H9 (cell line): ENCODE data around the gene LCE3D. TPM values are rescaled to one million over a fixed set of nuclear protein-coding genes. Genes with fewer than 3 reads are reported as not detected.
"Not testable (repeated sequence)": the region's sequence is repeated elsewhere in the genome, so short reads cannot be mapped to it uniquely, and the experiment has no call there.

Experiments
- DNase-seq: peaks from one replicate; pipeline ENCODE4 v3.0.0-alpha.2; 2017
- H2AFZ ChIP-seq: one replicate; pipeline ENCODE4 v1.6.1; 2013; ENCODE audit warnings: mild to moderate bottlenecking, low read length, control low read depth, moderate library complexity
- H2AK5ac ChIP-seq: 2 replicates; pipeline ENCODE4 v1.6.1; 2013; ENCODE audit warnings: low read length, control low read depth, mixed read lengths; ENCODE audit not compliant: insufficient read length
- H2BK120ac ChIP-seq: one replicate; pipeline ENCODE4 v1.6.1; 2013; ENCODE audit warnings: low read depth, mild to moderate bottlenecking, low read length, control low read depth, inconsistent platforms; ENCODE audit not compliant: poor library complexity, severe bottlenecking
- H2BK12ac ChIP-seq: 2 replicates; pipeline ENCODE4 v1.6.1; 2013; ENCODE audit warnings: low read length, control low read depth, mixed read lengths, low read depth; ENCODE audit not compliant: insufficient read length
- H2BK15ac ChIP-seq: 2 replicates; pipeline ENCODE4 v1.6.1; 2013; ENCODE audit warnings: low read depth, low read length, control low read depth
- H2BK20ac ChIP-seq: one replicate; pipeline ENCODE4 v1.6.1; 2013; ENCODE audit warnings: low read depth, mild to moderate bottlenecking, low read length, control low read depth, inconsistent platforms; ENCODE audit not compliant: poor library complexity, severe bottlenecking
- H2BK5ac ChIP-seq: 2 replicates; pipeline ENCODE4 v1.6.1; 2013; ENCODE audit warnings: low read length, control low read depth, mixed read lengths; ENCODE audit not compliant: insufficient read length
- H3K14ac ChIP-seq: 2 replicates; pipeline ENCODE4 v1.6.1; 2013; ENCODE audit warnings: low read length, control low read depth; ENCODE audit not compliant: insufficient read depth
- H3K18ac ChIP-seq: 2 replicates; pipeline ENCODE4 v1.6.1; 2013; ENCODE audit warnings: low read depth, mild to moderate bottlenecking, mixed read lengths, low read length, control low read depth; ENCODE audit not compliant: insufficient read length
- H3K23ac ChIP-seq: 2 replicates; pipeline ENCODE4 v1.6.1; 2013; ENCODE audit warnings: low read length, control low read depth, mixed read lengths, low read depth; ENCODE audit not compliant: insufficient read length
- H3K23me2 ChIP-seq: 2 replicates; pipeline ENCODE4 v1.6.1; 2013; ENCODE audit warnings: low read depth, mild to moderate bottlenecking, mixed read lengths, low read length, control low read depth; ENCODE audit not compliant: insufficient read length, poor library complexity, severe bottlenecking
- H3K27ac ChIP-seq: 2 replicates; pipeline ENCODE4 v1.5.1; 2013; ENCODE audit warnings: low read length, control low read depth, mixed read lengths, low read depth; ENCODE audit not compliant: insufficient read length
- H3K27me3 ChIP-seq: 2 replicates; pipeline ENCODE4 v1.6.1; 2013; ENCODE audit warnings: low read length, control low read depth, inconsistent platforms; ENCODE audit not compliant: insufficient read depth
- H3K4ac ChIP-seq: 2 replicates; pipeline ENCODE4 v1.6.1; 2013; ENCODE audit warnings: low read depth, mild to moderate bottlenecking, control low read depth, inconsistent platforms, low read length, moderate library complexity
- H3K4me1 ChIP-seq: 2 replicates; pipeline ENCODE4 v1.6.1; 2013; ENCODE audit warnings: low read length, control low read depth, inconsistent platforms; ENCODE audit not compliant: insufficient read depth
- H3K4me2 ChIP-seq: 2 replicates; pipeline ENCODE4 v1.6.1; 2013; ENCODE audit warnings: low read length, control low read depth, mixed read lengths; ENCODE audit not compliant: insufficient read length, insufficient read depth
- H3K56ac ChIP-seq: 2 replicates; pipeline ENCODE4 v1.6.1; 2013; ENCODE audit warnings: low read depth, mild to moderate bottlenecking, mixed read lengths, low read length, control low read depth; ENCODE audit not compliant: insufficient read length
- H3K79me1 ChIP-seq: 2 replicates; pipeline ENCODE4 v1.6.1; 2013; ENCODE audit warnings: low read depth, mild to moderate bottlenecking, moderate library complexity, low read length, control low read depth, inconsistent platforms; ENCODE audit not compliant: insufficient read depth, poor library complexity, severe bottlenecking
- H3K79me2 ChIP-seq: 2 replicates; pipeline ENCODE4 v1.6.1; 2013; ENCODE audit warnings: low read length, control low read depth, inconsistent platforms; ENCODE audit not compliant: insufficient read depth
- H3K9ac ChIP-seq: 2 replicates; pipeline ENCODE4 v1.6.1; 2013; ENCODE audit warnings: low read length, control low read depth, mixed read lengths; ENCODE audit not compliant: insufficient read length; ENCODE audit errors: extremely low read depth
- H3K9me3 ChIP-seq: one replicate; pipeline ENCODE4 v1.6.1; 2013; ENCODE audit warnings: low read depth, low read length, inconsistent platforms; ENCODE audit not compliant: control insufficient read depth
- H3T11ph ChIP-seq: one replicate; pipeline ENCODE4 v1.6.1; 2013; ENCODE audit warnings: mild to moderate bottlenecking, low read length, control low read depth, inconsistent platforms
- H4K20me1 ChIP-seq: one replicate; pipeline ENCODE4 v1.6.1; 2013; ENCODE audit not compliant: control insufficient read depth, insufficient read length, insufficient read depth
- H4K5ac ChIP-seq: 2 replicates; pipeline ENCODE4 v1.6.1; 2013; ENCODE audit warnings: low read depth, mild to moderate bottlenecking, mixed read lengths, low read length, control low read depth; ENCODE audit not compliant: insufficient read length
- H4K8ac ChIP-seq: replicated peaks from 2 replicates; pipeline ENCODE4 v1.6.1; 2013; ENCODE audit warnings: low read length, control low read depth, mixed read lengths, low read depth; ENCODE audit not compliant: insufficient read length
- H4K91ac ChIP-seq: 2 replicates; pipeline ENCODE4 v1.6.1; 2013; ENCODE audit warnings: low read depth, mild to moderate bottlenecking, moderate library complexity, mixed read lengths, low read length, control low read depth; ENCODE audit not compliant: insufficient read length
- H3K27ac Mint-ChIP-seq, 3 experiments: 2 replicates in 2 of 3; 3 replicates in 1 of 3; pipeline ENCODE4 v1.8.0; 2020 to 2021; ENCODE audit warnings: mixed read lengths in 3 of 3, mild to moderate bottlenecking in 1 of 3, moderate library complexity in 1 of 3
- H3K27me3 Mint-ChIP-seq: 2 replicates; pipeline ENCODE4 v1.8.0; 2021; ENCODE audit warnings: low read depth, mild to moderate bottlenecking, moderate library complexity, mixed read lengths
- H3K36me3 Mint-ChIP-seq, 3 experiments: 2 replicates in 2 of 3; 3 replicates in 1 of 3; pipeline ENCODE4 v1.8.0; 2020 to 2021; ENCODE audit warnings: low read depth in 3 of 3, mixed read lengths in 3 of 3; ENCODE audit not compliant: insufficient read depth in 1 of 3
- H3K4me1 Mint-ChIP-seq, 2 experiments: 2 replicates each; pipeline ENCODE4 v1.8.0; 2020; ENCODE audit warnings: mixed read lengths in 2 of 2
- H3K4me3 Mint-ChIP-seq, 2 experiments: 2 replicates in 1 of 2; 3 replicates in 1 of 2; pipeline ENCODE4 v1.8.0; 2020 to 2021; ENCODE audit warnings: mild to moderate bottlenecking in 2 of 2, mixed read lengths in 2 of 2, moderate library complexity in 1 of 2
- H3K9me3 Mint-ChIP-seq, 2 experiments: 2 replicates in 1 of 2; 3 replicates in 1 of 2; pipeline ENCODE4 v1.8.0; 2020; ENCODE audit warnings: mild to moderate bottlenecking in 2 of 2, mixed read lengths in 2 of 2, moderate library complexity in 1 of 2
- CTCF ChIP-seq: fragments of 200-600 bp; sonication (generic); conservative IDR thresholded peaks from 3 replicates; pipeline ENCODE4 v1.8.0; 2021; ENCODE audit warnings: antibody characterized with exemption, mild to moderate bottlenecking
- WGBS: extraction: QIAGEN DNeasy Blood & Tissue Kit; methylation state at CpG from one replicate; pipeline ENCODE4 v1.1.7; 2013; ENCODE audit warnings: missing lambda C conversion rate, low lambda C conversion rate, mixed read lengths; ENCODE audit not compliant: insufficient read length; ENCODE audit errors: extremely low coverage; 5-methylcytosine and 5-hydroxymethylcytosine counted together
- total RNA-seq: library from RNA; stranded (reverse); gene quantifications from 2 replicates; pipeline ENCODE4 v1.2.1, GENCODE V29; 2021

The LCE3D gene
- total RNA-seq, 1 experiment from 2014 or later = not detected

- Histone ChIP-seq H4K20me1 (no peaks in the 10 kb centered on the region), H3K9me3 (peaks cover 53% of the 10 kb centered on the region), H2BK15ac (no peak overlapping the region), H3K79me2 (no peaks in the 10 kb centered on the region), H3K18ac (no peak overlapping the region), H3K4me1 (no peaks in the 10 kb centered on the region), H3K56ac (no peak overlapping the region), H3K23me2 (no peaks in the 10 kb centered on the region), H2BK20ac (no peak overlapping the region), H3K4ac (no peak overlapping the region), H2BK12ac (no peak overlapping the region), H4K5ac (no peak overlapping the region), H2AK5ac (no peak overlapping the region), H3K27me3 (no peaks in the 10 kb centered on the region), H3K79me1 (no peaks in the 10 kb centered on the region), H4K8ac (no peak overlapping the region), H3T11ph (no peak overlapping the region), H3K27ac (no peak overlapping the region), H3K4me2 (no peak overlapping the region), H3K23ac (no peak overlapping the region), H3K14ac (no peak overlapping the region), H2AFZ (no peak overlapping the region), H3K9ac (no peak overlapping the region), H2BK120ac (no peak overlapping the region), H4K91ac (no peak overlapping the region), H2BK5ac (no peak overlapping the region)
- no peak for DNase-seq
- peaks cover 3% of the 10 kb centered on the region for H3K27me3 Mint-ChIP-seq
- no peaks in the 10 kb centered on the region for H3K4me1 Mint-ChIP-seq
- H3K9me3 Mint-ChIP-seq = peaks cover 79 to 90% of the 10 kb centered on the region in 2 experiments
- H3K36me3 Mint-ChIP-seq = peaks cover 0 to 13% (median 4%) of the 10 kb centered on the region in 3 experiments; a peak in 5 of 7 replicates
- no CpG with 5 or more reads among the region's 1 CpG for WGBS
- no peak for TF ChIP-seq CTCF
- no peak overlapping the region for H3K27ac Mint-ChIP-seq
- H3K4me3 Mint-ChIP-seq = no peak overlapping the region
Observed at GRCh38 chr1:152582647-152583046, 2.3 kb upstream of the LCE3D start.

GRCh38 chr1:152579526-152579925 lies 790 bp downstream of the LCE3D start:
- not testable (repeated sequence) for H3K23ac ChIP-seq, H3K4me2 ChIP-seq

More at GRCh38 chr1:152579526-152579925, 790 bp downstream of the LCE3D start:
- not testable (repeated sequence) for H3K4me3 Mint-ChIP-seq, H2BK120ac ChIP-seq, H3T11ph ChIP-seq, H3K4me1 Mint-ChIP-seq, H2AK5ac ChIP-seq, H2AFZ ChIP-seq, H3K27me3 Mint-ChIP-seq, H2BK15ac ChIP-seq, H4K5ac ChIP-seq, H4K20me1 ChIP-seq, H2BK5ac ChIP-seq, H3K27ac Mint-ChIP-seq, H3K4me1 ChIP-seq, H3K27ac ChIP-seq, H4K8ac ChIP-seq, H3K79me2 ChIP-seq, H2BK12ac ChIP-seq, H3K27me3 ChIP-seq, H4K91ac ChIP-seq, H2BK20ac ChIP-seq, H3K4ac ChIP-seq, H3K79me1 ChIP-seq, H3K56ac ChIP-seq, H3K18ac ChIP-seq, DNase-seq, H3K23me2 ChIP-seq, H3K14ac ChIP-seq, H3K9ac ChIP-seq
- peaks cover 89 to 95% of the 10 kb centered on the region in 2 experiments for H3K9me3 Mint-ChIP-seq
- H3K9me3 ChIP-seq = peaks cover 79% of the 10 kb centered on the region
- H3K36me3 Mint-ChIP-seq = peaks cover 0 to 22% (median 4%) of the 10 kb centered on the region in 3 experiments; a peak in 6 of 7 replicates
- WGBS = no CpG with 5 or more reads among the region's 9 CpGs
